HG02571 (cell line): Measurements from ENCODE around the gene PBRM1.
"Not testable (repeated sequence)": the region's sequence is repeated elsewhere in the genome, so short reads cannot be mapped to it uniquely, and the experiment has no call there.

Experiments used
- ATAC-seq: cut with Tn5 transposase; IDR thresholded peaks from one replicate; pipeline ENCODE4 v1.9.1; 2021; ENCODE audit warnings: mild to moderate bottlenecking, moderate library complexity; ENCODE audit not compliant: unreplicated experiment

PBRM1 gene

GRCh38 chr3:52685709-52686691 lies at the start of gene PBRM1, which contains the start of gene GNL3:
PBRM1 (minus strand) TSS chr3:52685913.
GNL3 (plus strand) TSS chr3:52686032; CDS start chr3:52686093, 61 bp downstream.
- peak; percentile 69 for ATAC-seq

GRCh38 chr3:52733256-52733891 lies 47.7 kb upstream of the PBRM1 start:
- ATAC-seq = no peak

GRCh38 chr3:52731590-52731989 lies 45.9 kb upstream of the PBRM1 start:
- no peak for ATAC-seq

GRCh38 chr3:52730681-52731080 lies 45.0 kb upstream of the PBRM1 start:
- ATAC-seq = no peak

GRCh38 chr3:52728753-52729152 lies 43.0 kb upstream of the PBRM1 start:
- ATAC-seq = not testable (repeated sequence)

GRCh38 chr3:52724511-52724910 lies 38.8 kb upstream of the PBRM1 start:
- no peak for ATAC-seq

GRCh38 chr3:52723935-52724334 lies 38.2 kb upstream of the PBRM1 start:
- ATAC-seq = no peak

GRCh38 chr3:52722491-52722890 lies 36.8 kb upstream of the PBRM1 start:
- ATAC-seq = no peak

- ATAC-seq = no peak
Measured at GRCh38 chr3:52721730-52722008, 36.0 kb upstream of the PBRM1 start.

- ATAC-seq = no peak
Measured at GRCh38 chr3:52721002-52721729, 35.5 kb upstream of the PBRM1 start.

- no peak for ATAC-seq
Measured at GRCh38 chr3:52719618-52720017, 33.9 kb upstream of the PBRM1 start.

GRCh38 chr3:52715714-52716305 lies 30.1 kb upstream of the PBRM1 start:
- ATAC-seq = no peak

- no peak for ATAC-seq
Measured at GRCh38 chr3:52714335-52715302, 28.9 kb upstream of the PBRM1 start.

GRCh38 chr3:52712291-52713212 lies 26.8 kb upstream of the PBRM1 start:
- ATAC-seq = no peak

GRCh38 chr3:52710512-52710911 lies 24.8 kb upstream of the PBRM1 start:
- no peak for ATAC-seq

GRCh38 chr3:52707585-52707984 lies 21.9 kb upstream of the PBRM1 start:
- no peak for ATAC-seq

- ATAC-seq = peak; percentile 76
Measured at GRCh38 chr3:52705688-52706686, 20.3 kb upstream of the PBRM1 start, which contains the start of the genes GLT8D1 and SPCS1. GLT8D1 (minus strand) TSS chr3:52705791; CDS start chr3:52700460, 5,331 bp downstream. SPCS1 (plus strand) TSS chr3:52706106; CDS start chr3:52706247, 141 bp downstream.

GRCh38 chr3:52705438-52705687 lies 19.6 kb upstream of the PBRM1 start:
- no peak for ATAC-seq
